Measurements from ENCODE around the gene SYNJ2BP. TPM values are rescaled to one million over a fixed set of nuclear protein-coding genes. Genes with fewer than 3 reads are reported as not detected.

Gene SYNJ2BP
- polyA plus RNA-seq, 1 donor: 26.6 TPM

DNA sequence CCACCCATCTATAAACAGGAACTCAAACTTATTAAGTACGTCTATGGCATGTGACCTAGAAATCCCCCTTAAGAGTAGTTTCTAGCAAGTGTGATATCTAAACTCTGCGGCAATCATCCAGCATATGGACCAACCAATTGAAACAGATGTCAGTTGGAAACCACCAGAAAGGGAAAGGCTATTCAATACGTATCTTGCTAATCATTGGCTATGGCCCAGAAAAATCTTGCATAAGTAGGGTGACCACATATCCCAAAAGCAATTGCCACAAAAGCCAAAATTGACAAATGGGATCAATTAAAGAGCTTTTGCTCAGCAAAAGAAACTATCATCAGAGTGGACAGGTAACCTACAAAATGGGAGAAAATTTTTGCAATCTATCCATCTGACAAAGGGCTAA lies 24.2 kb downstream of the SYNJ2BP start:
- DNase-seq (ENCODE audit: low read depth): no peak

DNA sequence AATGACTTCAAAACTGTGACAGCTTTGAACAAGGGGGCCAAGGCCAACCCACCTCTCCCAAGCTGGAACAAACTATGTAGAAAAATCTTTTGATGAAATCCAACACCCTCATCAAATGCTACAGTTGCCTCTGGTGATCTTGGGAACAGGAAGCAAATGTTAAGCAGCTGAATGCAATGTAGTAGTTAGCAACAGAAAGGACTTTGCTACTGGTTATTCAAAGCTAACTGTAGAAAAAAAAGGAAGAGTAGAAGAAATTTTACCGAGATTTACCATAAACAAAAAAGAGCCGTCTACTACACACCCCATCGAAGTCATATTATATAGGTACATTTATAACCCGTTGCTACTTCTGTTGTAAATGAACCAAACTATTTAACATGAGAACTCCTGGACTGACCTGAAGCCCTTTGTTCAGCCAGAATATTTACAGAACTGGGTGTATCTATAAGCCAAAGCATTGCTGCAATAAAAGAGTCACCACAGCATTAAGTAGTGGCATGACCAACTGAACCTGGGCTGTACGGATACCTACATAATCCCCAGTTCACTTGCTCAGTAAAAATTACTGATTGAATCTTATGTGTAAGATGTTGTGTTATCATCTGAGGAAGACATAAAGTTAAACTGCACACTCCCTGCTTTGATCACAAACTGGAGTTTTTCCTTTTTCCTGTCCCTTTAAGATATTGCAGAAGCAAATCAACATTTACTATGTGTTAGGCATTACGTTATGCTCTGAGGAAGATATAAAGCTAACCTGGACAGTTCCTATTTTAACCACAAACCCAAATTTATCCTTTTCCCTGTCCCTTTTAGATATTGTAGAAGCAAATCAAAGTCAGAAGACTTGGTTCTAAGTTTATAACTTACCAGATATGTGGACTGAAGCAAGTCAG lies 25.1 kb downstream of the SYNJ2BP start:
- no peak for DNase-seq (ENCODE audit: low read depth)

DNA sequence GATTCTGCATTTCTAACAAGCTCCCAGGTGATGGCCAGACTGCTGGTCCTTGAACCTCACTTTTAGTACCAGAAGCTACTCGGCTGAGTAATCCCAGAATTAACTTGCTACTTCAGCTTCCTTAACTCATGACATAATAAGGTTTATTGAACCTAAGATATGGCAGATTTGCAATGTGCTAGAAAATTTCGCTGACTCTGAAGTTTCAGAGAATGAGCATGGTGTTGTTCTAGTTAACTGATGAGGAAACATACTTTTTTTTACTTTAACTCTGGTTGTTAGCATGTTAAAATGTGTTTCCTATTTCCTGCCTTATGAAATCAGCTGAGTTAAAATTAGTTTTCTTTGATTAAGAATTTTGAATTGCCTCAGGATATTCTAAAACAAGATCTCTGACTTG lies 34.4 kb downstream of the SYNJ2BP start:
- DNase-seq (ENCODE audit: low read depth): no peak

DNA sequence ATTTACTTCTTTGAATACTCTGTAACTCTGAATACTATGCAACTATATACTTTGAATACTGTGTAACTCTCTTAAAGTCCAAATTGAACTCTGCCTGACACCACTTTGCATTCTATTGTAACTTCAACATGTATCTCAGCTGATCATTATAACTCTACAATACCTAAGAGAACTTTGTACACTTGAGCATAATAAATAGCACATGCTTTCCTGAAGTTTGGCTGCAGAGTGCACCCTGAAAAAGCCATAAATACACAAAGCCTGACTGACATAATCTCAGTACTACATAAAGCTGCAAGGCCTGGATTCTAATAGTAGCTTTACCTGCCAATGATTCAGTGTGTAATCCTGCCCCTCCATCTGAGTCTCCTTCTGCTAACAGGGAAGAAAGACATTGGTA lies 36.1 kb downstream of the SYNJ2BP start:
- no peak for DNase-seq (ENCODE audit: low read depth)

DNA sequence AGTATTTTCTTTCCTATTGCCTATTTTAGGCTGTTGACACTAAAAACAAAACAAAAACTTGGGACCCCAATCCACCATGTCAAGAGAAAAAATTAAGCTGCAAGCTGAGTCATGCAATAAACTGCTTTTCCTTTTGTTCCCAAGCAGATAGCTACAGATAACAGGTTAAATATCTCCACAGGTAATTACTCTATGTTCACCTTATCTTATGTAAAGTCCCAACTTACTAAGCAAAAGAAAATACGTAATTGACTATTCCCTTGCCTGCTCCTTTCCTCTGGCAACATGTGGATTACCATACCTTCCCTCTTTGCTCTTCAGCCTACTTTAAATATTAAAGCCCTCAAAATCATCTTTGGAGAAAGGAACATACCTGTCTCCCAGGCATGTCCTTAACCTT lies 38.2 kb downstream of the SYNJ2BP start:
- DNase-seq (ENCODE audit: low read depth): no peak

Other genes with a start within 250 kb of the SYNJ2BP start
- gene SLC8A3, start 228.1 kb downstream of the SYNJ2BP start, polyA plus RNA-seq (ENCODE audit: insufficient read length): 8.5 TPM
- gene COX16, start 57.4 kb downstream of the SYNJ2BP start, polyA plus RNA-seq (ENCODE audit: insufficient read length): 53.4 TPM
- gene ADAM21, start 35.1 kb upstream of the SYNJ2BP start, polyA plus RNA-seq (ENCODE audit: insufficient read length): 0.32 TPM
- gene ADAM20, start 117.9 kb upstream of the SYNJ2BP start, polyA plus RNA-seq (ENCODE audit: insufficient read length): 0.06 TPM
- 28.8 TPM for gene MED6, start 183.6 kb upstream of the SYNJ2BP start, polyA plus RNA-seq (ENCODE audit: insufficient read length)
- gene TTC9, start 224.8 kb upstream of the SYNJ2BP start, polyA plus RNA-seq (ENCODE audit: insufficient read length): 10.9 TPM